ENCODE data around the gene CMBL. TPM values are rescaled to one million over a fixed set of nuclear protein-coding genes. Genes with fewer than 3 reads are reported as not detected.

The CMBL gene
- total RNA-seq, 4 donors from 2014 or later = 10.3 to 32.0 (median 23.4) TPM

DNA sequence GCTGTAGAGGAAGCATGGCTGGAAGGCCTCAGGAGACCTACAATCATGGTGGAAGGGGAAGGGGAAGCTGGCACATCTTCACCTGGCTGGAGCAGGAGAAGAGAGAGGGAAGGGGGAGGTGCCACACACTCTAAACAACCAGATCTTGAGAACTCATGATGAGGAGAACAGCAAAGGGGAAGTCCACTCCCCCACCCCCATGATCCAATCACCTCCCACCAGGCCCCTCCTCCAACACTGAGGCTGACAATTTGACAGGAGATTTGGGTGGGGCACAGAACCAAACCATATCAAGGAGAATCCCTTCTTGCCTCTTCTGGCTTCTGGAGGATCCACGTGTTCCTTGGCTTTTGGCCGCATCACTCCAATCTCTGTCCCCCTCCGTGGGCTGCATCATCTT lies 13.1 kb upstream of the CMBL start:
- Histone ChIP-seq H3K9me3 (no peaks in the 10 kb centered on the region), H3K36me3 (no peaks in the 10 kb centered on the region), H3K4me3 (replicated peaks in 1 of 3) (no peak overlapping the region), H3K4me1 (peaks cover 0 to 9% of the 10 kb centered on the region in 2 donors), H3K27ac (no peak overlapping the region), H3K27me3 (no peaks in the 10 kb centered on the region)
- TF ChIP-seq, protein P1, sequence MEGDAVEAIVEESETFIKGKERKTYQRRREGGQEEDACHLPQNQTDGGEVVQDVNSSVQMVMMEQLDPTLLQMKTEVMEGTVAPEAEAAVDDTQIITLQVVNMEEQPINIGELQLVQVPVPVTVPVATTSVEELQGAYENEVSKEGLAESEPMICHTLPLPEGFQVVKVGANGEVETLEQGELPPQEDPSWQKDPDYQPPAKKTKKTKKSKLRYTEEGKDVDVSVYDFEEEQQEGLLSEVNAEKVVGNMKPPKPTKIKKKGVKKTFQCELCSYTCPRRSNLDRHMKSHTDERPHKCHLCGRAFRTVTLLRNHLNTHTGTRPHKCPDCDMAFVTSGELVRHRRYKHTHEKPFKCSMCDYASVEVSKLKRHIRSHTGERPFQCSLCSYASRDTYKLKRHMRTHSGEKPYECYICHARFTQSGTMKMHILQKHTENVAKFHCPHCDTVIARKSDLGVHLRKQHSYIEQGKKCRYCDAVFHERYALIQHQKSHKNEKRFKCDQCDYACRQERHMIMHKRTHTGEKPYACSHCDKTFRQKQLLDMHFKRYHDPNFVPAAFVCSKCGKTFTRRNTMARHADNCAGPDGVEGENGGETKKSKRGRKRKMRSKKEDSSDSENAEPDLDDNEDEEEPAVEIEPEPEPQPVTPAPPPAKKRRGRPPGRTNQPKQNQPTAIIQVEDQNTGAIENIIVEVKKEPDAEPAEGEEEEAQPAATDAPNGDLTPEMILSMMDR (IDR thresholded peaks at IDR 0.05) = no peak
- 67 to 80% methylated on average over 3 of the region's 3 CpGs for WGBS, 2 donors
- no peak for DNase-seq
- intact Hi-C loops (cut with DNase I) = no loop called here

DNA sequence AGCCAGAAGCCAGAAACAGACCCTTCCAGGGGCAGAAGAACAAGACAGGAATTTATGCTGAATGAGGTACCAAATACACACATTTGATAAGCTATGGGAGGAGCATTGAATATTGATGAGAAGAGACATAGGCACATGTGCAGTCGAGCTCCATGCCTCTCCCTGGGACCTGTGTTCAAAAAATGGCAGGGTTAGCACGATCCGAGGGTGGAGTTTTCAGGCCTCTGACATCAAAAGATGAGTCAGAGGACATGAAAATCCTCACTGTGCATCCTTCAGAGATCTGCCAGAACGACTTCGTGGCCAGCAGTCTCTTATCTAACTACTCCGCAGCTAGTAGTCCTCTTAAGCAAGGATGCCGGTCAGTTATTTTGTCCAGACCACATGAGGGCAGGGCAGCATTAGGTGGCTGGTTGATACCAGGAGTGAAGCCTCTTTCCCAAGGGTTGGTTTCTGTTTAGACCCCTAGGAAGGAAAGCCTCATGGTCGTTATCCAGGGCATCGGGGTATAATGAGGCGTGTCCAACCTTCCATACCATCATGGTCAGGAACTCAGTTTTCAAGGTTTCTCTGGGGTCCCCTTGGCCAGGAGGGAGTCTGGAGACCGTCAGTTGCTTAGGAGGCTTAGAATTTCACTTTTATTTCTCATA lies 11.6 kb upstream of the CMBL start:
- intact Hi-C loops (cut with DNase I) = no loop called here
- DNase-seq = no peak
- Histone ChIP-seq H3K4me3 (replicated peaks in 1 of 3) (no peak overlapping the region), H3K4me1 (peaks cover 0 to 9% of the 10 kb centered on the region in 2 donors), H3K27ac (no peak overlapping the region), H3K9me3 (no peaks in the 10 kb centered on the region), H3K27me3 (no peaks in the 10 kb centered on the region), H3K36me3 (no peaks in the 10 kb centered on the region)
- TF ChIP-seq POLR2A (IDR thresholded peaks at IDR 0.05) = no peak
- TF ChIP-seq, protein P1 (IDR thresholded peaks at IDR 0.05) = no peak
- 80 to 83% methylated on average over 11 of the region's 11 CpGs for WGBS, 2 donors

DNA sequence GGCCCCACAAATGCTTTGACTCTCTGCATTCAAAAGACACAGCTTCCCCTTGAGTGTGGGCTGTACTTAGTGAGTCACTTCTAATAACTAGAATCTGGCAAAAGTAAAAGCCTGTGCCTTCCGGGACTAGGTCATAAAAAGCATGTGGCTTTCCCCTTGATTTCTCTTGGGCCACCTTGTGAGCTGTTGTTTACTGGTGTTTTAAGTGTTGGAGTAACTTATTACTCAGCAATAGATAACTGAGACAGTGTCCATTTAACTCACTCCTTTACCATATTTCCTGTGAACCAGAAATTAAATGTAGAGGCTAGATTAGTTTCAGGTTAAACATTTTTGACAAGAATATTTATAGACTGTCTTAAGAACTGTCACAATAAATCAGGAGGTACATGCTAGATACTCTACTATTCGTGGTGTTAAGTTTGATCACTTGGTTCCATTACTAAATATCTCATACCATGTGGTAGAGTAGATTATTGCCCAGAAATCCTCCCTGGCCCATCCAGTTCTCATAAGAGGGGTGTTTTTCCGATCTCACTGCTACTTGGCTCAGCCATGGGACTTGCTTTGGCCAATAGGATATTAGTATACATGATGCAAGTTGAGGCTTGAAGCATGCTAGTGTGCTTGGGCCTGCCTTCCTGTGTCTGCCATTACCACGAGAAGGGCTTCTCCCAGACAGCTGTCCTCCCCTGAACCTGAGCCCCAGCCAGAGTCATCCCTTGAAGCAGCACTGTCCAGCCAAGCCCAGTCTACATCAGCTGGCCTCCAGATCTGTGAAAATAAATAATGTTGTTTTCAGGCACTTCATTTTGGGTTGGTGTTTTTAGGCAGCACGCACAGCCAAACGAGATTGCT lies 10.4 kb upstream of the CMBL start:
- H3K36me3 ChIP-seq = no peaks in the 10 kb centered on the region
- H3K27ac ChIP-seq = no peak overlapping the region
- DNase-seq = no peak
- no peaks in the 10 kb centered on the region for H3K4me1 ChIP-seq
- intact Hi-C loops (cut with DNase I) = no loop called here
- 81 to 89% methylated on average over 6 of the region's 6 CpGs for WGBS, 2 donors
- H3K9me3 ChIP-seq = no peaks in the 10 kb centered on the region
- H3K4me3 ChIP-seq (replicated peaks in 1 of 3) = no peak overlapping the region
- H3K27me3 ChIP-seq = no peaks in the 10 kb centered on the region
- TF ChIP-seq POLR2A (IDR thresholded peaks at IDR 0.05) = no peak
- TF ChIP-seq, protein P1 (IDR thresholded peaks at IDR 0.05) = no peak

DNA sequence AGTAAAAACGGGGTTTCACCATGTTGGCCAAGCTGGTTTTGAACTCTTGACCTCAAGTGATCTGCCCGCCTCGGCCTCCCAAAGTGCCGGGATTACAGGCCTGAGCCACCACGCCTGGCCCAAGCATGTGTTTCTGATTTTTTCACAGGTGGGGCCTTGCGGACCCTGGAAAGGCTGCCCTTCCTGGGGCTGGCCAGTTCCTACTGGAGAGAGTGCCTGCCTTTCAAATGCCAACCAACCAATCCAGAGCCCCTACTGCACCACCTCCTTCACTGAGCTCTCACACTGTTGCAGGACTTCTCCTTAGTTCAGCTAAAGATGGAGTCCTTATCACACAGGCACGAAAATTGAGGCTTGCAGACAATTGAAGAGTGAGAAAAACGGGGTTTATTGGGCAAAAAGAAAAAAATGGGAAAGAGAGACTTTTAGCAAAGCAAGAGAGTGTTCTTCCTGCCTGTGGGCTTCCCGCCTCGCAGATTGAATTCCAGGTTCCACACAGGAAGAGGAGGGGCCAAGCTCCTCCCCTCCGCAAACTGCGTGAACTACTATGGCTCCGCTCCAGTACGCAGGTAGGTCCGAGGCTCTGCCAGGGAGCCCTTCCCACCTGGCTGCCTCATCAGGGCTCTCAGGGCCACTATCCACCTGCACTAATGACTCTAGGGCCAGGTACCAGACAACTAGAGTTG lies 8.3 kb upstream of the CMBL start:
- no peak for TF ChIP-seq POLR2A (IDR thresholded peaks at IDR 0.05)
- TF ChIP-seq, protein P1 (IDR thresholded peaks at IDR 0.05) = no peak
- WGBS, 2 donors = 88 to 92% methylated on average over 15 of the region's 15 CpGs
- intact Hi-C loops (cut with DNase I) = no loop called here
- H3K9me3 ChIP-seq = no peaks in the 10 kb centered on the region
- peak; percentile 31 to 53 for DNase-seq
- no peaks in the 10 kb centered on the region for H3K27me3 ChIP-seq
- H3K4me3 ChIP-seq (replicated peaks in 1 of 3) = no peak overlapping the region
- no peaks in the 10 kb centered on the region for H3K36me3 ChIP-seq
- H3K27ac ChIP-seq = no peak overlapping the region
- H3K4me1 ChIP-seq = no peaks in the 10 kb centered on the region

All from thyroid gland (tissue), 4 donors.